Frontal cortex (tissue), 4 donors: ENCODE measurements around the gene RHOBTB1. TPM values are rescaled to one million over a fixed set of nuclear protein-coding genes. Genes with fewer than 3 reads are reported as not detected.

Experiments used
- DNase-seq, 2 donors: peaks; one replicate each; pipeline ENCODE4 v3.0.0; 2012; ENCODE audit warnings: low spot score in 2 of 2
- FAIRE-seq: peaks from 2 replicates; lab custom pipeline; 2012; peaks lifted over from hg19 to GRCh38; lab: Jason Lieb, UNC
- total RNA-seq: library from RNA; depleted of rRNA; stranded (reverse); fragments of >200 nt; gene quantifications from one replicate; pipeline ENCODE4 v1.2.3, GENCODE V29; 2014
- donor health status: control.
- donor health status: control.
- donor health status: control.

Gene RHOBTB1
- total RNA-seq, 1 donor from 2014 or later = 30.2 TPM

GRCh38 chr10:60967854-60968484 lies 24.0 kb upstream of the RHOBTB1 start:
- DNase-seq = no peak
- no peak for FAIRE-seq

DNA sequence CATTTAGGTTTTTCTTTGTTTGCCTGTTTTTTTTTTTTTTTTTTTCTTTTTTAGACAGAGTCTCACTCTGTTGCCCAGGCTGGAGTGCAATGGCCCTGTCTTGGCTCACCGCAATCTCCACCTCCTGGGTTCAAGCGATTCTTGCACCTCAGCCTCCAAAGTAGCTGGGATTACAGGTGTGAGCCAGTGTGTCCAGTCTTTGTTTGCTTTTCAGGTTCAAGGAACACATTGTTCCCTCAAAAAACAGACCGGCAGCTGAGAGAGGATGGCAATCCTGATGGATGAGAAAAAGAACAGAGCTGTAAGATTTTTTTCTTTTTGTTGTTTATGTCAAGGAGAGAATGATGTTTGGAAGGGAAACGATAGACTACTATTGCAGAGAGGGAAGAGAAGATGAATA lies 23.3 kb upstream of the RHOBTB1 start:
- DNase-seq = no peak
- FAIRE-seq = no peak

DNA sequence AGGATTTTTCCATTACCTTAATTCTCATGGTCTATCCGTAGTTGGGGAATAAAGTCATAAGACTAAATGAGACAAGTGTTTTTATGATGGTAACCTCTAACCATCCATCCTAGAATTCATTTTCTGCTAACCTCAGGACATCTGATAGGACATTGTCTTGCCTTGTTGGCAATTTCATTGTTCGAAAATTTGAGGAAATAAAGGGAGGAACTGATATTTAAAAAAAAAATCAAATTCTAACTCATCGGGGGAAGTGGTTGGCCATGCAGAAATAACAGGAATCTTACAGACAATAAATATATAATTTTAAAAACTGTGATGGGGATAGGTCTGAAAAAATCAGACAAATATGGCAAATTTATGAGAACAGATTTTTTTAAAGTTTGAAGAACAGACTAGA lies 21.7 kb upstream of the RHOBTB1 start:
- no peak for DNase-seq
- no peak for FAIRE-seq

GRCh38 chr10:60964257-60965235 lies 20.6 kb upstream of the RHOBTB1 start:
- DNase-seq = peak; percentile 27 to 44
- FAIRE-seq = peak; percentile 90

DNA sequence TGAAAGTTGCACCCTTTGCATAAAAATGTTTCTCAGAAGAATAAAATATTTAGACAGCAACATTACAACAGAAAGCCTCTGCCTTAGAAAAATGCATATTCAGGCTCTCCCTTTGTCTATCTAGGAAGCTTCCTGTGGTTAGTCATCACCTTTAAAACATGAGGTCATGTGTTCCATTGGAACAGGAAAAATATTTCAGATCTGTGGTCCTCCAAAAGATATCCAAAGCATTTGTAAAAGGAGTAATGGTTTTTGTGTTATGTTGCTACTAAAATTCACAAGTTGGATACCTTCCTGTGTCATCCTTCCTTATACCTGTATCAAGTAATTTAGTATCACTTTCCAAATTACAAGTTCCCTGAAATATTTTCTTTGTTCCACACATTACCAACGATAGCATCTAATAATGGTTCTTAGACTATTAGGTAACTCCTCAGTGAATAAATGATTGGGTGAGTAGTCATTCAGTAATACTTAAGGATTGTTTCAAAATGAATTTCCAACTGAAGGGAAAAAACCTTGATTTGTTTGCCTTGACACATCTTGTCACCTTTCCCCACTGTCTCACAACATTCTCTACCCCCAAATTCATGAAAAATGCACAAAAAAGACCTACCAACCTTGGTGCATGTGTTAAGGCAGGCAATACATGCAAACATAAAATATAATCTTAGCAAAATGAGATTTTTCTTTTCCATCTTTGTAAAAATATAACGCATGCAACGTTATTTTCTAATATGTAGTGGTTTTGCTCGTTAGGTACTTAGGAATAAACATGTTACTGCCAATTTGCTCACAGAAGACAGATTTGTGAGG lies 19.7 kb upstream of the RHOBTB1 start:
- DNase-seq = no peak
- no peak for FAIRE-seq

GRCh38 chr10:60962946-60963345 lies 19.0 kb upstream of the RHOBTB1 start:
- no peak for FAIRE-seq
- no peak for DNase-seq

GRCh38 chr10:60960913-60961312 lies 16.9 kb upstream of the RHOBTB1 start:
- FAIRE-seq = no peak

DNA sequence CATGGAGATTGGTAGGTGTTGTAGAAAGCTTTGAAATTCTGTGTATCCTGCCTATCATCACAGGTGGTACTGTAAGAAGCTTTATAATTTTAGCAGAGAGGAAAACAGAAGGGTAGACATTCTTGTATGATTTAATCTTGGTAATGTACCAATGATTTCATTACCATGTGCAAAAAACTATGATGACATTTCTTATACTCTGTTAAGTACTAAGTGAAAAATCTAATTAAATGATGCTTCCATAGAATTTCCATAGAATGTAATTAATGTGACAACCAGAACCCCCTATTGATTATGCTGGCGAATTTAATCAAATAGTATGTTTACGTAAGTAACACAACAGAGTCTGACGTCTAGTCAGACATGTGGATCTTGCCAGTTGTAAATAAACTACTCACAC lies 16.0 kb upstream of the RHOBTB1 start:
- DNase-seq (no peak), FAIRE-seq (no peak)

More at GRCh38 chr10:60960913-60961312, 16.9 kb upstream of the RHOBTB1 start:
- DNase-seq = no peak

DNA sequence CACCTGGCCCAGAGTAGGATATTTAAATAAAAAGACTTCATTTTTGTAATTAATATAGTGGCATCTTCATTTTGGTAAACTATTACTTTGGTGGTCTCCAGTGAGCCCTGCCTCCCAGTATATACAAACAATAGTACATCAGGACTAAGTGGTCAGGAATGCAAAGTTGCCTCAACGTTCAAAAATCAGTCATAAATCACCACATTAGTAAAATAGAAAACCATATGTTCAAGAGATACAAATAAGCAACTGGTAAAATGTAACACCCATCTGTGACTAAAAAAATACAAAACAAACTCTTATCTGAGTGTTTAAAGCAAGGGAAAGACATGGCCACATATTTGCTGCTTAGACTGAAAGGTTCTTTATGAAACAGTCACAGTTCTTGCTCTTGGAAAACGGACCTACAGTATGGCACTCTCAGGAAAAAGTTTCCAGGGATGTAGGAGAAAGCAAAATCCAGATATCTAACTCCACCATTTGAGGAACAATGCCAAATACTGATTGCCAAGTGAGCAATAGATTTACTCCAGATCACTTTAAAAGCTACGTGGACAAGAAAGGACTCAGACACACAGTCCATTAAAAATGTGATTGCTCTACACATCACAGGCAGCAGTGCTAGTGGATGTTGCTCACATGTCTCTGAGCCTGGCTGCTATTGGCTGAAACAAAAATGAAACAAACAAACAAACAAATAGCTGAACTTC lies 15.1 kb upstream of the RHOBTB1 start:
- FAIRE-seq (no peak), DNase-seq (no peak)

GRCh38 chr10:60957667-60958221 lies 13.8 kb upstream of the RHOBTB1 start:
- DNase-seq (no peak), FAIRE-seq (no peak)

- FAIRE-seq = no peak
- no peak for DNase-seq
These were observed 12.0 kb upstream of the RHOBTB1 start for GRCh38 chr10:60955957-60956425.

DNA sequence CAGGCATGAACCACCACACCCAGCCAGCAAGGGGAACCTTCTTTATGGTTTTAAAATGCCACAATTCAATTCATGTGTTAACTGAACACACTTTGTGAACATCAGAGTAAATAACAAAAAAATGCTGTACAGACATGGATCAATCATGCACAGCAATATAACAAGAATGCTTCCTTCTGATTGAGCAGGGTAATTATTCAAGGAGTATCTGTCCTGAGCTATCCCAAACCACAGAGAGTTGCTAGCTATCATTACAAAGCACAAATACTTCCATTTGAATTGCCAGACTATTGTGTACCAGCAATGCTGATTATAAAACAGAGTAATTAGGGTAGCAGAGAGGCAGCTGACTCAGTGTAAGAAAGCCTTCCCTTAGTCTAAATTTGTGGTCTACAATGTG lies 11.3 kb upstream of the RHOBTB1 start:
- DNase-seq (no peak), FAIRE-seq (no peak)

GRCh38 chr10:60954035-60954434 lies 10.1 kb upstream of the RHOBTB1 start:
- FAIRE-seq = no peak
- no peak for DNase-seq

DNA sequence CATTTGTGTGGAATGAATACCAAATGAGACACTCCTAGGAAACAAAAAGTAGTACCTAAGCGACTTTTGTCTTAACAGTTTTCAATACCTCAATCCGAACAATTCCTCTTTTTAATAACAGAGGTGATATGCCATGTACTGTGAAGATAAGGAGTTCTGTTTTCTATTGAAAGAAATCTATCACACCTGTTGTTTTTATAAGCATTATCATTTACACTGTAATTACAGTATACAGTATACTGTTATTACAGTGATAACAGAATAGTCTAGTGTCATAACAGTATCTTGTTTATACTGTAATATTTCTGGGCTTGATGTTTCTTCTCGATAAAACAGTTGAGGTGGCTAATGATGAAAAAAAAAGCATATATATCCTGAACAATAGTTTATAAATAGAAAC lies 9.4 kb upstream of the RHOBTB1 start:
- FAIRE-seq (no peak), DNase-seq (no peak)

- no peak for DNase-seq
- FAIRE-seq = no peak
These were observed 8.8 kb upstream of the RHOBTB1 start for GRCh38 chr10:60952846-60953220.

DNA sequence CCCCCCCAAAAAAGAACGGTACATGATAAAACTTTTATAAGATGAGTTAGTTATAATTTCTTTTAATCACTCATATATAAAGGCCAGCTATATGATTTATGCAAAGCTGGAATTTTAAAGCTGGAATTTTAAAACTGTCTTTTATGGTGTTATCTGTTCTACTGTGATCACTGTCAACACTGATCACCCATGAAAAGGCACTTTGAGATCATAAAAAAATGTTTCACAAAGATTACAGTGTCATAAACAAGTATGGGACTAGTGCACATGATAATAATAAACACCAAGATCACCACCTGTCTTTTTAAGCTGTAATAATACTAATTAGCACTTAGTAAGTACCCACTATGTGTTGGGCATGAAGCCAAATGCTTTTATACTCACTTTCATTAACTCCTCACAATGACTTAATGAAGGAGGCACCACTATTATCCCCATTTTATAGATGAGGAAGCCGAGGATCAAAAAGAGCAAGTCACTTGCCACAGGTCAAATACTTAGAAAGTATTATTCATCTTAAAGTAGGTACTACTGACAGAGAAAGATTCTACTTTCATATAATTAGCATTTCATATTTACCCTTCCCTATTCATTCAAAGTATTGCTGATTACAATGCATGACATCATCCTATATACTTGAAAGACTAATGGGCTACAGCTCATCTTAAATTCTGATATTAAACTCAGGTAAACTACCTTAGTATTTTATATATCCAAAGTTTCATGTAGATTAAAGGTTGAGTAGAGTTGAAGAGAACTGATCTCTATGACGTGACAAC lies 8.3 kb upstream of the RHOBTB1 start:
- FAIRE-seq (no peak), DNase-seq (no peak)

- DNase-seq (no peak), FAIRE-seq (no peak)
These were observed 7.3 kb upstream of the RHOBTB1 start for GRCh38 chr10:60951272-60951724.

GRCh38 chr10:60950300-60950699 lies 6.3 kb upstream of the RHOBTB1 start:
- DNase-seq = no peak
- no peak for FAIRE-seq

DNA sequence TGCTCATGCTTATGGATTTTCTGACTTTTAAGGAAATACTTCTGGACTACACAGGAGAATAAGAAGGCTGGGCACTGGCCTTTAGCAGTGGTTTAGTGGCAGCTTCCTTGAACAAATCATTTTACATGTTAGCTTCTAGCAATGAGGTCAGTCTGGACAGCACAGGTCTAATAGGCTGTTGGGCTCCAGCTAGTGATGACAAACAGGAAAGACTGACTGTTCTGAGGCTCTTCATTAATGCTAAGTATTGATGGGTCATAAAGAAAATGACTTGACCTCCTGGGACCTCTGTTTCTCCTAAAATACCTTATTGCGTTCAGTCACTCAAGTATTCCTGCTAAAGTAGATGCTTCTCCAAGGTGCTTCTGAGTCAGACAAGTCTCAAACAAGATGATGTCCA lies 4.9 kb upstream of the RHOBTB1 start:
- DNase-seq (no peak), FAIRE-seq (no peak)
